ENCODE measurements around the gene TOX3.

TOX3 gene

DNA sequence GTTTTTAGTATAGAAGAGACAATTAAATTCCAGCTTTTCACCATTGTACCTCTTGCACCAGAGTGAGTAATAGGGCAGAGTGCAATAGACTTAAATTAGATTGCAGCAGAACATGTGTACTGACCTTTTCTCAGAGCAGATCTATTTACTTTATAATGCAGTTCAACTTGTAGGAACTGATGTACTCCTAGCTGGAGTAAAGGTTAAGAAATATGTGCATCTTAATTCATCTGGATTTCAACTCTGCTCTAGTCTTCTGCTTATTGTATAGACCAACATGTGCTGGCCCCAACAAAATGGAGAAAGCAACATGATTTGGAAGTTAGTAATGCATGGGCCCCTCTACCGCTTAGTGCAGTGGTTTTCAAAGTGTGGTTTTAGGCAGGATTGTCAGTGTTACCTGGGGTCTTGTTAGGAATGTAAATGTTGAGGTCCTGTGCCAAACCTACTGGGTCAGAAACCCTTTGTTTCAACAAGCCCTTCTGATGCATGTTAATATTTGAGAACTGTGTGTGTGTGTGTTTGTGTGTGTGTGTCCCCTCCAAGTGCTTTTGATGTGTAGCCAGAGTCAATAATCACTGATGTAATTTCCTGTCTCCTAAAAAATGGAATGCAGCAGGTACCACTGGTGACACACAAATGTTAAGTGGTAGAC lies 138.6 kb downstream of the TOX3 start:
- DNase-seq (ENCODE audit: low spot score), result no peak
- TF ChIP-seq, protein P1, sequence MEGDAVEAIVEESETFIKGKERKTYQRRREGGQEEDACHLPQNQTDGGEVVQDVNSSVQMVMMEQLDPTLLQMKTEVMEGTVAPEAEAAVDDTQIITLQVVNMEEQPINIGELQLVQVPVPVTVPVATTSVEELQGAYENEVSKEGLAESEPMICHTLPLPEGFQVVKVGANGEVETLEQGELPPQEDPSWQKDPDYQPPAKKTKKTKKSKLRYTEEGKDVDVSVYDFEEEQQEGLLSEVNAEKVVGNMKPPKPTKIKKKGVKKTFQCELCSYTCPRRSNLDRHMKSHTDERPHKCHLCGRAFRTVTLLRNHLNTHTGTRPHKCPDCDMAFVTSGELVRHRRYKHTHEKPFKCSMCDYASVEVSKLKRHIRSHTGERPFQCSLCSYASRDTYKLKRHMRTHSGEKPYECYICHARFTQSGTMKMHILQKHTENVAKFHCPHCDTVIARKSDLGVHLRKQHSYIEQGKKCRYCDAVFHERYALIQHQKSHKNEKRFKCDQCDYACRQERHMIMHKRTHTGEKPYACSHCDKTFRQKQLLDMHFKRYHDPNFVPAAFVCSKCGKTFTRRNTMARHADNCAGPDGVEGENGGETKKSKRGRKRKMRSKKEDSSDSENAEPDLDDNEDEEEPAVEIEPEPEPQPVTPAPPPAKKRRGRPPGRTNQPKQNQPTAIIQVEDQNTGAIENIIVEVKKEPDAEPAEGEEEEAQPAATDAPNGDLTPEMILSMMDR (IDR thresholded peaks at IDR 0.05; ENCODE audit: borderline replicate concordance, control extremely low read depth, extremely low read depth, insufficient read depth, missing control alignments), result no peak
- in situ Hi-C loops (cut with MboI; ENCODE audit: low sequenced_read_pairs, unreplicated experiment), result no loop called here

GRCh38 chr16:52407778-52408177 lies 139.2 kb downstream of the TOX3 start:
- TF ChIP-seq, protein P1 (IDR thresholded peaks at IDR 0.05; ENCODE audit: borderline replicate concordance, control extremely low read depth, extremely low read depth, insufficient read depth, missing control alignments), result no peak
- in situ Hi-C loops (cut with MboI; ENCODE audit: low sequenced_read_pairs, unreplicated experiment), result no loop called here
- DNase-seq (ENCODE audit: low spot score), result no peak

DNA sequence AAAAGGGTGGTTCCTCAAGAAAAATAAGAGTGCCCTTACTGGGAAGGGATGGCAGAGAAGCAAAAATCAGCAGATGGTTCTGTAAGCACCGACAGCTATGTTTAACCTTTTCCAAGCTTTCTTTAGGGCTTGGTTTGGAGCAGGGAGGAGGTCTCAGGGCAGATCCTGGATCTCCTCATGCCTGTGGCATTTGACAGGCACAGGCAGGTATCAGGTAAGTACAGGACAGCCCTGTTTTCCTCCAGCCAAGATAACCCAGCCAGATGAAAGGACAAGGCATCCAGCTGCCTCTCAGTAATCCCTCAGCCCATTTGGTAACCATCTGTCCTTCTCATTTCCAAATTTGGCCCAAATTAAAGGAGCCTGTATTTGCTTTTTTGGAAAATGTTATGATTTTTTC lies 141.5 kb downstream of the TOX3 start:
- DNase-seq (ENCODE audit: low spot score), result no peak
- in situ Hi-C loops (cut with MboI; ENCODE audit: low sequenced_read_pairs, unreplicated experiment), result no loop called here
- TF ChIP-seq, protein P1 (IDR thresholded peaks at IDR 0.05; ENCODE audit: borderline replicate concordance, control extremely low read depth, extremely low read depth, insufficient read depth, missing control alignments), result no peak

- in situ Hi-C loops (cut with MboI; ENCODE audit: low sequenced_read_pairs, unreplicated experiment), result no loop called here
- TF ChIP-seq, protein P1 (IDR thresholded peaks at IDR 0.05; ENCODE audit: borderline replicate concordance, control extremely low read depth, extremely low read depth, insufficient read depth, missing control alignments), result no peak
- no peak for DNase-seq (ENCODE audit: low spot score)
Measured at GRCh38 chr16:52404546-52404945, 142.4 kb downstream of the TOX3 start.

GRCh38 chr16:52399116-52399515 lies 147.8 kb downstream of the TOX3 start:
- in situ Hi-C loops (cut with MboI; ENCODE audit: low sequenced_read_pairs, unreplicated experiment), result no loop called here
- TF ChIP-seq, protein P1 (IDR thresholded peaks at IDR 0.05; ENCODE audit: borderline replicate concordance, control extremely low read depth, extremely low read depth, insufficient read depth, missing control alignments), result no peak
- DNase-seq (ENCODE audit: low spot score), result no peak

- in situ Hi-C loops (cut with MboI; ENCODE audit: low sequenced_read_pairs, unreplicated experiment), result no loop called here
- DNase-seq (ENCODE audit: low spot score), result no peak
- TF ChIP-seq, protein P1 (IDR thresholded peaks at IDR 0.05; ENCODE audit: borderline replicate concordance, control extremely low read depth, extremely low read depth, insufficient read depth, missing control alignments), result no peak
Measured at GRCh38 chr16:52398491-52398960, 148.4 kb downstream of the TOX3 start.

All from GM13976 (cell line).